LHCN-M2 (cell line): ENCODE measurements around the gene DPP6. TPM values are rescaled to one million over a fixed set of nuclear protein-coding genes. Genes with fewer than 3 reads are reported as not detected.

ENCODE experiments used
- DNase-seq: peaks from one replicate; pipeline ENCODE4 v3.0.0-alpha.2; 2012; ENCODE audit warnings: low read depth
- total RNA-seq: library from RNA; depleted of rRNA; stranded (reverse); fragments of >200 nt; gene quantifications from 2 replicates; pipeline ENCODE4 v1.2.3, GENCODE V29; 2014

DPP6 gene
- total RNA-seq, 1 experiment from 2014 or later = not detected

- no peak for DNase-seq
Measured at GRCh38 chr7:154450451-154450850, 398.3 kb downstream of the DPP6 start.

DNA sequence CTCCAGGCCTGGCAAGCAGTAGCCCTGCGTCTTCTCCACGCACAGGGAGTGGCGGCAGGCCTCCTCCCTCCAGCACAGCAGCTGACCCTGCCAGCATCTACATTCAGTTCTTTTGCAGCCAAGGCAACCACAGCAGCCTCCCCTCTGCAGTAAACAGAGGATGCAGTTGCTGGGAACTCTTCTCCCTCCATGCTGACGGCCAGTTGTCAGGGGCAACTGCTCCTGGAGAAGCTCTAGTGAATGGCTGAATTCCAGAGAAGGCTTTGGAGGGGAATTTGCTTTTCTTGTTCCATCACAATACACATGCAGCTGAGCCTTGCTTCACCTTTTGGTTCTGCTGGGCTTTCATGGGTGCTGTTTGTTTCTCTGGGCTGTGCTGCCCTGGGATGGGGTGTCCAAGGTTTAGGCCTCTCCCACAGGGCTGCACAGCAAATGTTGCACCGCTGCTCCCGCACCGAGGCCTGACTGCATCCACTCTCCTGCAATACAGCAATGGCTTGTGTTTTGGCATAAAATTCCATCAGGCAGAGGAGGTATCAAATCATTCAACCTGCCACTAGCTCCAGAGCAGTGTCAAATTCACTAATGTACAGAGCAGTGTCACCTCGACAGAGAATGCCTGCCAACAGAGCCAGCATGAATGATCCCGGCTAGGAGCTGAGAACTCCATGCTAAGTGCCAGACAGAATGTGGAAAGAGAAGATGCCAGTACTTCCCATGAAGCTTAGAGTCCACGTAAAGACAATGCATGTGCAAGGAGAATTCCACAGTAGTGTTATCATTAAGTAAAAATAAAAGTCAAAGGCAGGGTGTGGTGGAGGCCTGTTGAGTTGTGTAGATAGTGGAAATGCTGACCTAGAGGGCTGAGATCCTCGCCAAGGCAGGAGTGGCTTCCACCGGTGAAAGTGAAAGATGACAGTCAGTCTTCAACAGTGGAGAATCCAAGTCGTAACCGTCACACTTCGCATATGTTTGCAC is 399.6 kb downstream of the DPP6 start:
- no peak for DNase-seq

- no peak for DNase-seq
Measured at GRCh38 chr7:154463794-154464193, 411.6 kb downstream of the DPP6 start.

DNA sequence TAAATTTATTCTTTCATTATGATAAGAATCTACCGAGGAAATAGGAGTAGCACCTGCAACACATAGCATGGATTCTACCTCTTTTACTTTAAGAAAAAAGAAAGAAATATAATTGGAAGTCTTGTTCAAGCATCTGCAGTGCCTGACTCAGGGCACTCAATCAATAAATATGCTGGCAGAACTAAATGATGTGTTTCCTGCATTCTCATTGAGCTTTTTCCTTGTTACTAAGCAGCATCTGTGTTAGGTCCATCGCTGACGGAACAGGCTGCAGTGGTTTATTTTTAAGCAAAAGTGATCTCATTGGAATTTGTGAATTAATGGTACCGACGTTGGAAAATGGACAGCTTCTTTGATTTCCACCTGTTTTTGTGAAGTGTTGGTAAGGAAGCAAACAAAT is 417.5 kb downstream of the DPP6 start:
- no peak for DNase-seq

DNA sequence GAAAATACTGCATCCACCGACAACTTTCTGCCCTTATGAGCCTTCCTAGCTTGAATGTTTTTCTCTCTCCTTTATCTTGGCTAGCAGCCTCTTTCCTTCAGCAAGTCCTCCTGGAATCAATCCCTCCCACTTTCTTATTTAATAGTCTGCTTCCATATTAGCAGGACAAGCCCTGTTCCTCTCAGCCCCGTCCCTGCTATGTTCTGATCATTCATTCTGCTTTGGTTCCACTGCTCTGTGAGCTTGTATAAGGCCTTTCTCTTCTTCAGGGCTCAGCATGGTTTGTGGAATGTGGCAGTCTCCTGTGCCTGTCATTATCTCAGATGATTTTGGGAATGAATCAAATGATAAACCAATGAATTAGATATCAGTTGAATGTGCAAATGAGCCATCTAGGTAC is 420.1 kb downstream of the DPP6 start:
- DNase-seq = no peak

- DNase-seq = no peak
Measured at GRCh38 chr7:154473360-154473759, 421.2 kb downstream of the DPP6 start.

DNA sequence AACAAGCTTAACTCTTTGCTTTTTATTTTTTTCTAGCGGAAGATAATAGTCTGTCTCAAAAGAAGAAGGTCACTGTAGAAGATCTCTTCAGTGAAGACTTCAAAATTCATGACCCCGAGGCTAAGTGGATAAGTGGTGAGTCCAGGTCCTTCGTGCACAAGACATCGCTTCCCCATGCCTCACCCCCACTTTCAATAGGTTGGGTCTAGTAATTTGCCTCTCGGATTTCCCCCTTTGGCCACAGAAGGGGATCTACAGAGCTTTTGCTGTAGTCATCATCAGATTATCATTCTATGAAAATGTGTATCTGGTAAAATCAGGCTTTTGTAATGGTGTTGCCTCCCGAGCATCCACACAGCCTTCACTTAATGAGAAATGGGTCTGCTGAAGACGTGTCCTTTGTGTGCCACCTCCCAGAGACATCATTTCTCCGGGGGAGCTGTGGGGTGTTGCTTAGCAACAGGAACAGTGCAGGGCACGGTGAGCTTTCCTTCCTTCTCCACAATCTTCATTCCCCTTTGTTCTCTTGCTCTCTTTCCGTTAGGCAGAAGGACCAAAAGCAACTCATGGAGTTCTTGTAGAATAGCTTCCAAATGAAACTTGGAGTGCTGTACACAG is 422.8 kb downstream of the DPP6 start:
- DNase-seq = no peak

DNA sequence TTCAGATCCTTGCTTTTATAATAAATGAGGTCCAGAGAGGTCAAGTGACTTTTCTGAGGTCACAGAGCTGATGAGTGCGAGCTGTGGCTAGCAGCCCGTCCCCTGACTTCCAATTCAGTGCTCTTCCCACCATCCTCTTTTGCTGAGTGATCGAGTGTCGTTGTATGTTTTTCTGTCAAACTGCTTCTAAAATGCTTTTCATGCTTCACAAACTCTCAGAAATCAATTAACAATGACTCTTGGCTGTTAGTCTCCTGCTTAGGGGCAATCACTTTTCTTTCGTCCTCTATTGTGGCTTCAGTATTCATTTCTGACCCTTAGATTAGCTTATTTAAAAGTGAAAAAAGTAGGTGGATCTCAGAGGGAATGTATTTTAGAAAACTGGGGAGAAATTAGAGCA is 423.7 kb downstream of the DPP6 start:
- DNase-seq = no peak

DNA sequence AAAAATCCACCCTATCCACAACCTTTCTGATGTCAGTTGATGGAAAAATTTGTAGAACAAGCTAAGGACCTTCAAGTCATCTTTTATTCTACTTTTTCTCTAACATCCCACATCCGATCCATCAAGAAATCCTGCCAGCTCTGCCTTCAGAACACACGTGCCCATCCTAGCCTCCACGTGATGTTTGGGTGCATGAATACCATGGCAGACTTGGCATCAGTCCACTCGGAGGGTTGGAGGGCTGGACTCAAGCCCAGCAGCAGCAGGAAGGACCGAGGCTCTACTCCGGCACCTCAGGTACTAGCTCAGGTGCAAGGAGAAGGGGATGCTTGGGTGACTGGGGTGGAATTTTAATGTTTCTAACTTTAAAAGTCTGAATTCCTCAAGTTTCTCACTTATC is 428.6 kb downstream of the DPP6 start:
- DNase-seq = no peak

- no peak for DNase-seq
Measured at GRCh38 chr7:154482863-154483262, 430.7 kb downstream of the DPP6 start.

- no peak for DNase-seq
Measured at GRCh38 chr7:154484406-154484805, 432.2 kb downstream of the DPP6 start.

GRCh38 chr7:154484943-154485342 is 432.7 kb downstream of the DPP6 start:
- no peak for DNase-seq

- DNase-seq = no peak
Measured at GRCh38 chr7:154489897-154490296, 437.7 kb downstream of the DPP6 start.

GRCh38 chr7:154493594-154493993 is 441.4 kb downstream of the DPP6 start:
- DNase-seq = no peak

GRCh38 chr7:154497751-154498150 is 445.6 kb downstream of the DPP6 start:
- no peak for DNase-seq

DNA sequence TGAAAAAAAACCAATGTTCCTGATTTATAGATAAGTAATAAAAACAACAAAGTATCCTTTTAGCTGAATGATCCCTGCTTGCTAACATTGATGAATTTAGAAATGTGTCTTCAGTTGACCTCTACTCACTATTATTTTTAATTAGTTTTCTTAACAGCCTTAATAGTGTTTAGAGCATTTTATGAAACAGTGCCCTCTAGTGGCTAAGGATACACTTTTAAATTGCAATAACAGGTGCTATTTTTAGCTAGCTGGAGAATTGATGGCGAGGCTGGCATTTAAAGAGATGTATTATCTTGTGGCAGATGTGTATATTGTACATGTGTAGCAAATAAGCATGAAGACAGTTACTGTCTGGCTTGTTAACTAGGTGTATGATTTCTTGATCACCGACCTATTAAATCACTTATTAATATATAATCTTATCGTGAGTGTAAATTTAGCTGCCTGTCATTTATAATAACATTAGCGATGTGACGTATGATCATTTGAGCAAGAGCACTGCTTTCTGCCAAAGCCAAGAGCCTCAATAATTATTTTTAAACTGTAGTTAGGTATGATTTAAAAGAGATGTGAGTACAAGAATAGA is 451.9 kb downstream of the DPP6 start:
- peak; percentile 29 for DNase-seq

- no peak for DNase-seq
Measured at GRCh38 chr7:154504918-154505317, 452.7 kb downstream of the DPP6 start.

DNA sequence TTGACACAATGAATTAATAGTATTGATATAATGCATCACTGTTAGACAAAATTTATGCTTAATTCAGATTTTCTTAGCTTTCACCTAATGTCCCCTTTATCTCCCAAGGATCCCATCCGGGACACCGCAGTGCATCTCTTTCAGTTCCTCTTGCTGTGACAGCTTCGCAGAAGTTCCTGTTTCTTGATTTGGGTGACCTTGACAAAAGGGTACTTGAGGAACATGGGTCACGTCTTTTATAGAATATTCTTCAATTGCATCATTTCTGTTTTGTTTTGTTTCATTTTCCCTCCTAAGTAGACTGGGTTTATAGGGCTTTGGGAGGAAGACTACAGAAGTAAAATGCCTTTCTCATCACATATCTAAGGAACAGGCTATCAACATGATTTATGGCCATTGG is 453.2 kb downstream of the DPP6 start:
- DNase-seq = no peak

DNA sequence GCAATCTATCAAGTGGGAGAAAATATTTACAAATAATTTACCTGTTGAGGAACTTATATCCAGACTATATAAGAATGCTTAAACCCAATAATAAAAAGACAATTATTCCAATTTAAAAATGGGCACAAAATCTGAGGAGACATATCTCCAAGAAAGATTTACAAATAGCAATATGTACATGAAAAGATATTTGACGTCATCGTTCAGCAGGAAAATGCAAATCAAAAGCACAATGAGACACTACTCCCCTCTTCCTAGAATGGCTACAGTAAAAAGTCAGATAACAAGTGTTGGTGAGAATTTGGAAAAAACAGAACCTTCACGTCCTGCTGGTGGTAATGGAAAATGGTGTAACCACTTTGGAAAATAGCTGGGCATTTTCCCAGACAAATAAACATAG is 457.0 kb downstream of the DPP6 start:
- DNase-seq = no peak

DNA sequence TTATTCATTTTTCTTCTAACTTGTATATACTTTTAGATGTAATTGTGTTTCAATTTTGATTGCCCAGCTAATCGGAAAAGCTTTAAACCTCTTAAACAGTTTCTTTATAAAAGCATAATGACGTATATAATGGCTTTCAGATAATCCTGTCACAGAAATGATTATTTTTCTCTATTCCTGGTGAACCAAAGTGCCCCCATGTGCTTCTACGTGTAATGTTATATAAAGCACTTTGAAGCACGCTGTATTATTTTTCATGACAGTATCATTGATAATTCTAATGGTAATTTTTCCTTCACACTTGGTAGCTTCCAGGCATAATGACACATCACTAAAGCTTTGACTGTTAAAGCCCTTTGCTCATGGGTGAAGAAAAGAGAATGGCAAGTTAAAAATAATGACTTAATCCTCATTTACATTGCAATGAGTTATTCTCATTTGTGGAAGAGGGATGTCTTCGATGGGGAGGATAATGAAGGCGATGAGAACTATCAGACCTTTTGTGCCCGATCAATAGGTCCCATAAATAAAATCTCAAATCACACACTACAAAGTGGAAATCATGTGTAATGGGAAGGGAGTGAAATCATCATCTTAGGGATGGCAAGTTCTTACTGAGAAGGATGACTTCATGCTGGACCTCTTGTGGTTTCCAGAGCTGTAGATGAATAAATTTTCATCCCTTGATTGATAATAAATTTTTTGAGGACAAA is 460.1 kb downstream of the DPP6 start:
- no peak for DNase-seq

GRCh38 chr7:154517768-154518167 is 465.6 kb downstream of the DPP6 start:
- no peak for DNase-seq

GRCh38 chr7:154519229-154519628 is 467.0 kb downstream of the DPP6 start:
- DNase-seq = no peak
